Heart right ventricle (tissue), 16 donors: ENCODE data around the gene CELSR3. TPM values are rescaled to one million over a fixed set of nuclear protein-coding genes. Genes with fewer than 3 reads are reported as not detected.

ENCODE experiments used
- ATAC-seq, 8 donors: fragments of 200-7000 bp; cut with Tn5 transposase; one replicate each; pipeline ENCODE4 v1.9.1; 2020; ENCODE audit warnings: mild to moderate bottlenecking in 8 of 8, moderate library complexity in 8 of 8, moderate number of reproducible peaks in 1 of 8
- DNase-seq, 2 donors: peaks; one replicate each; pipeline ENCODE4 v3.0.0-alpha.2; 2020
- H3K27ac ChIP-seq, 10 donors: fragments of 200-600 bp; sonication (generic) in 2 of 10; one replicate each; pipeline versions ENCODE4 v1.5.0 to v1.8.0; 2020 to 2022; ENCODE audit warnings: mild to moderate bottlenecking in 3 of 10
- H3K27me3 ChIP-seq, 7 donors: fragments of 200-600 bp; one replicate each; pipeline ENCODE4 v1.8.0; 2021 to 2022; ENCODE audit warnings: mild to moderate bottlenecking in 2 of 7
- H3K36me3 ChIP-seq, 9 donors: fragments of 200-600 bp; sonication (generic) in 1 of 9; one replicate each; pipeline versions ENCODE4 v1.5.0 to v1.8.0; 2020 to 2022; ENCODE audit warnings: mild to moderate bottlenecking in 2 of 9
- H3K4me1 ChIP-seq, 9 donors: fragments of 200-600 bp; sonication (generic) in 1 of 9; one replicate each; pipeline versions ENCODE4 v1.5.0 to v1.8.0; 2020 to 2022; ENCODE audit warnings: mild to moderate bottlenecking in 4 of 9
- H3K4me3 ChIP-seq, 10 donors: fragments of 200-600 bp; sonication (generic) in 2 of 10; one replicate each; pipeline versions ENCODE4 v1.5.0 to v1.8.0; 2020 to 2022; ENCODE audit warnings: mild to moderate bottlenecking in 7 of 10, moderate library complexity in 2 of 10
- H3K9me3 ChIP-seq, 11 donors: fragments of 200-600 bp in 10 of 11; sonication (generic) in 2 of 11; one replicate each; pipeline versions ENCODE4 v1.5.0 to v1.8.0; 2013 to 2022; ENCODE audit warnings: mild to moderate bottlenecking in 2 of 11, control low read depth in 1 of 11, moderate library complexity in 1 of 11
- WGBS, 2 donors: extraction: QIAGEN DNeasy Blood & Tissue Kit; methylation state at CpG; one replicate each; pipeline ENCODE4 v1.1.7; 2013; ENCODE audit warnings: inconsistent platforms in 1 of 2; 5-methylcytosine and 5-hydroxymethylcytosine counted together
- intact Hi-C, 10 donors: fragments of 100-400 bp; cut with DNase I; formaldehyde crosslinking; loops; one replicate each; pipeline versions ENCODE4 v1.11.1 to v1.14.2; 2022
- polyA plus RNA-seq, 2 donors: library from polyadenylated mRNA; stranded (reverse); fragments of 200-250 nt; gene quantifications; one replicate each; pipeline ENCODE4 v1.2.3, GENCODE V29; 2013
- total RNA-seq, 10 donors: library from RNA; stranded (reverse); fragmentation: NEBNext Ultra II Directional in 3 of 10; extraction: Animal tissue kit (Norgen Biotek cat#: 25700) in 3 of 10; gene quantifications; one replicate each; pipeline versions ENCODE4 v1.2.1 to v1.2.4, GENCODE V29; 2021 to 2023
- TF ChIP-seq, protein P1 (sequence below), 9 donors: fragments of 200-600 bp; sonication (generic) in 2 of 9; IDR thresholded peaks; one replicate each; pipeline versions ENCODE4 v1.5.0 to v1.8.0; 2021 to 2022; ENCODE audit warnings: antibody characterized with exemption in 9 of 9, mild to moderate bottlenecking in 5 of 9, moderate library complexity in 1 of 9
- donor health status: Arrhythmogenic right ventricular cardiomyopathy.
- donor health status: ischemic (EF 13 %, LVEDD 7.1; RV severe dilation, severe dysfunction).
- donor health status: healthy with polysubstance abuse.
- donor health status: DM: no; HTN: yes; CAD: no.
- donor health status: DM: no; HTN: no; CAD: no.
- donor health status: ischemic (EF 25% LVEDD 6.9; RV normal size, moderate dysfunction).
- donor health status: ischemic (EF 25% LVEDD 5.7; RV mildly dilated, moderate dysfunction).
- donor health status: healthy.
- donor health status: DM: yes; HTN: yes; CAD: no.
- donor health status: Ischemic cardiomyopathy.
- donor health status: ischemic (EF 35%, LVEDD 5.7; RV mildly dilated, moderate dysfunction).
- donor health status: nonischemic (EF 11% LVEDD 7.7; RV severe dilation, severe dysfunction).
- donor health status: DM: yes; HTN: yes; CAD: no.
- donor health status: PGD.
- donor health status: ischemic (EF 29% LVEDD 5.4; RV normal size, mild dysfunction).
- donor health status: nonischemic (EF 23%, LVEDD 6.1; RV moderate dilation, normal function).

Gene CELSR3
- total and polyA plus RNA-seq, 12 donors: 0.10 to 0.44 (median 0.17) TPM

GRCh38 chr3:48689384-48689783, 26.7 kb upstream of the CELSR3 start:
- Histone ChIP-seq H3K27me3 (no peaks in the 10 kb centered on the region), H3K36me3 (peaks cover 0 to 74% (median 61%) of the 10 kb centered on the region in 9 donors), H3K4me1 (peaks cover 7 to 41% (median 25%) of the 10 kb centered on the region in 9 donors), H3K4me3 (no peak overlapping the region), H3K9me3 (no peaks in the 10 kb centered on the region), H3K27ac (no peak overlapping the region)
- WGBS, 2 donors: 71 to 76% methylated on average over 5 of the region's 5 CpGs
- DNase-seq (no peak), ATAC-seq (no peak)
- intact Hi-C loops: loop anchor here in 3 of 10 donors (5.0 to 10.0 kb wide), 2 partner anchors 48 to 225 kb away; a partner anchor contains a TSS
- TF ChIP-seq, protein P1, sequence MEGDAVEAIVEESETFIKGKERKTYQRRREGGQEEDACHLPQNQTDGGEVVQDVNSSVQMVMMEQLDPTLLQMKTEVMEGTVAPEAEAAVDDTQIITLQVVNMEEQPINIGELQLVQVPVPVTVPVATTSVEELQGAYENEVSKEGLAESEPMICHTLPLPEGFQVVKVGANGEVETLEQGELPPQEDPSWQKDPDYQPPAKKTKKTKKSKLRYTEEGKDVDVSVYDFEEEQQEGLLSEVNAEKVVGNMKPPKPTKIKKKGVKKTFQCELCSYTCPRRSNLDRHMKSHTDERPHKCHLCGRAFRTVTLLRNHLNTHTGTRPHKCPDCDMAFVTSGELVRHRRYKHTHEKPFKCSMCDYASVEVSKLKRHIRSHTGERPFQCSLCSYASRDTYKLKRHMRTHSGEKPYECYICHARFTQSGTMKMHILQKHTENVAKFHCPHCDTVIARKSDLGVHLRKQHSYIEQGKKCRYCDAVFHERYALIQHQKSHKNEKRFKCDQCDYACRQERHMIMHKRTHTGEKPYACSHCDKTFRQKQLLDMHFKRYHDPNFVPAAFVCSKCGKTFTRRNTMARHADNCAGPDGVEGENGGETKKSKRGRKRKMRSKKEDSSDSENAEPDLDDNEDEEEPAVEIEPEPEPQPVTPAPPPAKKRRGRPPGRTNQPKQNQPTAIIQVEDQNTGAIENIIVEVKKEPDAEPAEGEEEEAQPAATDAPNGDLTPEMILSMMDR (IDR thresholded peaks at IDR 0.05): no peak

DNA sequence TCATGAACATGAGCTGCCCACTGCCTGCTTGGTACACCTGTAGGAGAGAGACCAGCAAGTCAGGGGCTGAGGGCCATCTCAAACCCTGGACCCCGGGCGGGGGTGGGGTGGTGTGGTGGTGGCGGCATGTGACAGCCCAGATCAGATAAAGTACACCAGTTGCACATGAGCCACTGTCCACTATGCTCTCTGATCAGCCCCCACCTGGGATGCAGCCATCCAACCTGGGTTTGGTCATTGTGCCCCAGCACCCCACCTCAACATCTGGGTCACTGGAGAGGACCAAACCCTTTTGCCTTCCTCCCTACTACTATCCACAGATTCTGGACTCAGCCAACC, 26.0 kb upstream of the CELSR3 start:
- Histone ChIP-seq H3K36me3 (peaks cover 0 to 67% (median 59%) of the 10 kb centered on the region in 9 donors), H3K4me3 (no peak overlapping the region), H3K9me3 (no peaks in the 10 kb centered on the region), H3K4me1 (peaks cover 10 to 42% (median 27%) of the 10 kb centered on the region in 9 donors), H3K27me3 (no peaks in the 10 kb centered on the region), H3K27ac (no peak overlapping the region)
- TF ChIP-seq, protein P1 (IDR thresholded peaks at IDR 0.05): no peak
- 82 to 87% methylated on average over 3 of the region's 3 CpGs for WGBS, 2 donors
- ATAC-seq: no peak
- intact Hi-C loops: loop anchor here in 3 of 10 donors (5.0 to 10.0 kb wide), 2 partner anchors 49 to 224 kb away; a partner anchor contains a TSS
- no peak for DNase-seq

- TF ChIP-seq, protein P1 (IDR thresholded peaks at IDR 0.05): no peak
- ATAC-seq (no peak), DNase-seq (no peak)
- peaks cover 0 to 62% (median 54%) of the 10 kb centered on the region in 9 donors for H3K36me3 ChIP-seq
- WGBS, 2 donors: 77 to 78% methylated on average over 18 of the region's 18 CpGs
- intact Hi-C loops: loop anchor here in 3 of 10 donors (5.0 to 10.0 kb wide), 2 partner anchors 49 to 223 kb away; a partner anchor contains a TSS
- peaks cover 15 to 42% (median 30%) of the 10 kb centered on the region in 9 donors for H3K4me1 ChIP-seq
- no peak overlapping the region for H3K27ac ChIP-seq
- H3K9me3 ChIP-seq: no peaks in the 10 kb centered on the region
- no peaks in the 10 kb centered on the region for H3K27me3 ChIP-seq
- H3K4me3 ChIP-seq: no peak overlapping the region
Observed at GRCh38 chr3:48688032-48688736, 25.5 kb upstream of the CELSR3 start.

DNA sequence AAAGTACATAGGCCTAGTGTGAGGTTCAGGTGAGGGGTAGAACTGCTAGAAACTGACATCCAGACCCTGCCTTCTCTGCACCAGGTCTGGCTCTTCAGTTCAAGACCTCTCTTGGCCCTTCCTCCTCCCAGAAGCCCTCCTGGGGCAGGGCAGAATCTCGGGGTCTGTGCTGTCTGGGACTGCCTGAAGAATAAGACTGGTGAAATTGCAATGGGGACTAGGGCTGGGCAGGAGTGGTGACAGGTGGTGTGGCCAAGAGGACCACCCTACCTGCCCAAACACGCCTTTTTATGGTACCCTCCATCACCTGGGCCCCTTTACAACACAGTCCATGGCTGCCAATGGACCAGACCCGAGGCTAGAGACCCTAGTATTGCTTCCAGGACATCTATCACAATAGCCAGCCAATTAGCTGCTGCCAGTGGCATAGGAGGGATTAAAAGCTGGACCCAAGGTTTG, 24.6 kb upstream of the CELSR3 start:
- ATAC-seq (no peak), DNase-seq (no peak)
- WGBS, 2 donors: 53 to 73% methylated on average over 3 of the region's 3 CpGs
- TF ChIP-seq, protein P1 (IDR thresholded peaks at IDR 0.05): no peak
- no peak overlapping the region for H3K4me3 ChIP-seq
- H3K36me3 ChIP-seq: peaks cover 0 to 59% (median 47%) of the 10 kb centered on the region in 9 donors
- H3K27ac ChIP-seq: peak overlapping the region in 2 of 10 donors; percentile 31 to 40
- intact Hi-C loops: loop anchor here in 3 of 10 donors (5.0 to 10.0 kb wide), 2 partner anchors 50 to 222 kb away; a partner anchor contains a TSS
- H3K4me1 ChIP-seq: peaks cover 16 to 44% (median 34%) of the 10 kb centered on the region in 9 donors
- no peaks in the 10 kb centered on the region for H3K27me3 ChIP-seq
- no peaks in the 10 kb centered on the region for H3K9me3 ChIP-seq
